RWPE1 (cell line): ENCODE results near the gene THAP5.

Experiments
- CTCF ChIA-PET: fragments of 350-600 bp; sonication (Branson Sonifier 250); formaldehyde crosslinking; extraction: SDS; loops from one replicate; lab custom pipeline; 2021; lab: Yijun Ruan, JAX
- POLR2A ChIA-PET: fragments of 400-600 bp; formaldehyde crosslinking; extraction: SDS; loops from one replicate; lab custom pipeline; 2020; ENCODE audit warnings: antibody characterized with exemption; ENCODE audit not compliant: low non-redundant PET; lab: Yijun Ruan, JAX
- DNase-seq: peaks from one replicate; pipeline ENCODE4 v3.0.0; 2012; ENCODE audit warnings: low spot score
- H3K27ac ChIP-seq: fragments of 450-650 bp; 2 replicates; pipeline ENCODE4 v1.5.1; 2017
- CTCF ChIP-seq: fragments of 450-650 bp; conservative IDR thresholded peaks from 2 replicates; pipeline ENCODE4 v1.5.1; 2017; ENCODE audit warnings: low read depth, mild to moderate bottlenecking

THAP5 gene

GRCh38 chr7:108537229-108537628 lies 32.3 kb downstream of the THAP5 start:
- ChIA-PET CTCF (no interaction called here), POLR2A (no interaction called here)
- no peak overlapping the region for H3K27ac ChIP-seq
- TF ChIP-seq CTCF: no peak
- DNase-seq: no peak

- TF ChIP-seq CTCF: no peak
- no peak overlapping the region for H3K27ac ChIP-seq
- ChIA-PET POLR2A (no interaction called here), CTCF (no interaction called here)
- DNase-seq: no peak
Measured at GRCh38 chr7:108535744-108536143, 33.8 kb downstream of the THAP5 start.

- DNase-seq: no peak
- CTCF ChIA-PET: no interaction called here
- POLR2A ChIA-PET: no interaction called here
- no peak overlapping the region for H3K27ac ChIP-seq
- no peak for TF ChIP-seq CTCF
Measured at GRCh38 chr7:108535257-108535656, 34.2 kb downstream of the THAP5 start.

- no peak for DNase-seq
- no peak for TF ChIP-seq CTCF
- H3K27ac ChIP-seq: no peak overlapping the region
- CTCF ChIA-PET: no interaction called here
- POLR2A ChIA-PET: no interaction called here
Measured at GRCh38 chr7:108533712-108534111, 35.8 kb downstream of the THAP5 start.

GRCh38 chr7:108529341-108529740 lies 40.2 kb downstream of the THAP5 start:
- TF ChIP-seq CTCF: no peak
- CTCF ChIA-PET: no interaction called here
- no peak overlapping the region for H3K27ac ChIP-seq
- POLR2A ChIA-PET: no interaction called here
- DNase-seq: no peak

GRCh38 chr7:108528183-108528712 lies 41.3 kb downstream of the THAP5 start:
- CTCF ChIA-PET: no interaction called here
- TF ChIP-seq CTCF: no peak
- POLR2A ChIA-PET: interaction anchor here (1.4 kb wide), 1 partner anchor 42 kb away, joined by 3 read pairs; the partner anchor contains the start of gene DNAJB9
- peak; percentile 64 for DNase-seq
- H3K27ac ChIP-seq: no peak overlapping the region

- TF ChIP-seq CTCF: no peak
- ChIA-PET CTCF (no interaction called here), POLR2A (interaction anchor here (0.6 kb wide), 1 partner anchor 53 kb away, joined by 4 read pairs; no protein-coding TSS in a partner anchor)
- no peak for DNase-seq
- peak overlapping the region; percentile 96 for H3K27ac ChIP-seq
Measured at GRCh38 chr7:108526768-108527017, 42.8 kb downstream of the THAP5 start.
